Neutrophil (primary cell): Measurements from ENCODE around the gene RHCG.

ENCODE experiments used
- H3K27ac ChIP-seq: fragments of 200-600 bp; sonication (generic); 2 replicates; pipeline ENCODE4 v1.5.1; 2016; ENCODE audit warnings: mild to moderate bottlenecking, moderate library complexity
- H3K27me3 ChIP-seq: fragments of 200-600 bp; sonication (generic); 2 replicates; pipeline ENCODE4 v1.6.0; 2016; ENCODE audit warnings: mild to moderate bottlenecking
- H3K36me3 ChIP-seq: fragments of 200-600 bp; sonication (generic); 2 replicates; pipeline ENCODE4 v1.5.1; 2017
- H3K4me1 ChIP-seq, 2 experiments: fragments of 200-600 bp in 1 of 2; sonication (generic) in 1 of 2; 1 replicate in 1 of 2; 2 replicates in 1 of 2; pipeline versions ENCODE4 v1.5.1 to v1.6.1; 2013 to 2016; ENCODE audit warnings: low read depth in 1 of 2, low read length in 1 of 2, mild to moderate bottlenecking in 1 of 2, moderate library complexity in 1 of 2; ENCODE audit not compliant: control insufficient read depth in 1 of 2, insufficient read depth in 1 of 2
- H3K4me3 ChIP-seq, 2 experiments: fragments of 200-600 bp in 1 of 2; sonication (generic) in 1 of 2; 1 replicate in 1 of 2; 2 replicates in 1 of 2; pipeline ENCODE4 v1.5.1; 2013 to 2016; ENCODE audit warnings: low read depth in 1 of 2, low read length in 1 of 2, mild to moderate bottlenecking in 1 of 2, moderate library complexity in 1 of 2
- H3K9me3 ChIP-seq: fragments of 200-600 bp; sonication (generic); 2 replicates; pipeline ENCODE4 v1.5.1; 2016
- CTCF ChIP-seq: fragments of 200-600 bp; sonication (generic); IDR thresholded peaks from 2 replicates; pipeline ENCODE4 v1.5.1; 2016; ENCODE audit warnings: antibody characterized with exemption

Gene RHCG

GRCh38 chr15:89524184-89524583 is 27.8 kb upstream of the RHCG start:
- H3K4me3 ChIP-seq: no peak overlapping the region
- peaks cover 42% of the 10 kb centered on the region for H3K27me3 ChIP-seq
- H3K4me1 ChIP-seq: no peaks in the 10 kb centered on the region
- H3K9me3 ChIP-seq: no peaks in the 10 kb centered on the region
- no peak for TF ChIP-seq CTCF
- H3K36me3 ChIP-seq: no peaks in the 10 kb centered on the region
- no peak overlapping the region for H3K27ac ChIP-seq

- Histone ChIP-seq H3K36me3 (no peaks in the 10 kb centered on the region), H3K4me3 (no peak overlapping the region), H3K4me1 (no peaks in the 10 kb centered on the region), H3K27me3 (peaks cover 42% of the 10 kb centered on the region), H3K27ac (no peak overlapping the region), H3K9me3 (no peaks in the 10 kb centered on the region)
- TF ChIP-seq CTCF: no peak
Observed at GRCh38 chr15:89523101-89523500, 26.7 kb upstream of the RHCG start.

GRCh38 chr15:89521605-89522004 is 25.2 kb upstream of the RHCG start:
- Histone ChIP-seq H3K27ac (no peak overlapping the region), H3K36me3 (no peaks in the 10 kb centered on the region), H3K4me3 (no peak overlapping the region), H3K27me3 (peaks cover 52% of the 10 kb centered on the region), H3K4me1 (no peaks in the 10 kb centered on the region), H3K9me3 (no peaks in the 10 kb centered on the region)
- TF ChIP-seq CTCF: no peak

- no peak overlapping the region for H3K4me3 ChIP-seq
Observed at GRCh38 chr15:89515477-89515876, 19.1 kb upstream of the RHCG start.

GRCh38 chr15:89514596-89515406 is 18.4 kb upstream of the RHCG start:
- Histone ChIP-seq H3K36me3 (no peaks in the 10 kb centered on the region), H3K9me3 (no peaks in the 10 kb centered on the region), H3K4me3 (no peak overlapping the region), H3K4me1 (peaks cover 20 to 30% of the 10 kb centered on the region in 2 experiments), H3K27ac (peak overlapping the region; percentile 62), H3K27me3 (peaks cover 40% of the 10 kb centered on the region)
- TF ChIP-seq CTCF: no peak

More at GRCh38 chr15:89515477-89515876, 19.1 kb upstream of the RHCG start:
- H3K27ac ChIP-seq: peak overlapping the region; percentile 62
- no peak for TF ChIP-seq CTCF
- H3K27me3 ChIP-seq: peaks cover 35% of the 10 kb centered on the region
- no peaks in the 10 kb centered on the region for H3K36me3 ChIP-seq
- peaks cover 20 to 30% of the 10 kb centered on the region in 2 experiments for H3K4me1 ChIP-seq
- no peaks in the 10 kb centered on the region for H3K9me3 ChIP-seq
